Choroid plexus epithelial cell (primary cell): ENCODE measurements around the gene LHX1.

Source experiments
- DNase-seq: peaks from one replicate; pipeline ENCODE4 v3.0.0-alpha.2; 2010; ENCODE audit warnings: low read depth
- H3K4me3 ChIP-seq: 2 replicates; pipeline ENCODE4 v1.5.1; 2011; ENCODE audit warnings: low read depth, mild to moderate bottlenecking, control low read depth, low read length, moderate library complexity
- CTCF ChIP-seq: conservative IDR thresholded peaks from 2 replicates; pipeline ENCODE4 v1.5.1; 2011; ENCODE audit warnings: low read depth, mild to moderate bottlenecking, control low read depth, inconsistent platforms, low read length, moderate library complexity

The LHX1 gene

GRCh38 chr17:36944553-36944952, 7.3 kb downstream of the LHX1 start:
- DNase-seq = no peak
- no peak for TF ChIP-seq CTCF

GRCh38 chr17:36945140-36945539, 7.9 kb downstream of the LHX1 start:
- TF ChIP-seq CTCF = no peak
- no peak overlapping the region for H3K4me3 ChIP-seq
- no peak for DNase-seq

More at GRCh38 chr17:36944553-36944952, 7.3 kb downstream of the LHX1 start:
- H3K4me3 ChIP-seq = no peak overlapping the region

GRCh38 chr17:36945959-36946725, 8.9 kb downstream of the LHX1 start:
- no peak for TF ChIP-seq CTCF
- no peak for DNase-seq
- no peak overlapping the region for H3K4me3 ChIP-seq

- no peak for DNase-seq
- no peak overlapping the region for H3K4me3 ChIP-seq
- no peak for TF ChIP-seq CTCF
Measured at GRCh38 chr17:36946726-36947091, 9.4 kb downstream of the LHX1 start.

GRCh38 chr17:36947922-36948716, 10.8 kb downstream of the LHX1 start:
- H3K4me3 ChIP-seq = peak overlapping the region; percentile 90
- TF ChIP-seq CTCF = peak; percentile 5
- no peak for DNase-seq

- no peak for TF ChIP-seq CTCF
- DNase-seq = peak; percentile 96
- peak within 1 kb of the TSS; percentile 90 for H3K4me3 ChIP-seq
Measured at GRCh38 chr17:36948717-36949460, 11.6 kb downstream of the LHX1 start, which contains the start of gene AATF. AATF (plus strand) TSS chr17:36948954; CDS start chr17:36949126, 172 bp downstream.
